ENCODE results near the gene KDM5B. TPM values are rescaled to one million over a fixed set of nuclear protein-coding genes. Genes with fewer than 3 reads are reported as not detected.

KDM5B gene
- total RNA-seq, 2 experiments from 2014 or later = 38.4 to 39.4 TPM

Other genes starting within 250 kb of the KDM5B start
- not detected for gene SYT2, start 98.0 kb downstream of the KDM5B start, total RNA-seq
- under 1 TPM; 0.76 to 0.77 TPM for gene PCAT6, start 2.5 kb upstream of the KDM5B start, total RNA-seq
- gene RABIF, start 80.7 kb upstream of the KDM5B start, total RNA-seq = 10 to 100 TPM in 1 of 2 experiments, 1 to 10 TPM in 1; 9.6 to 10.1 TPM
- gene KLHL12, start 118.8 kb upstream of the KDM5B start, total RNA-seq = 10 to 100 TPM; 35.5 to 38.3 TPM
- gene ADIPOR1, start 149.9 kb upstream of the KDM5B start, total RNA-seq = 10 to 100 TPM; 75.2 to 76.6 TPM
- 10 to 100 TPM; 15.4 to 17.7 TPM for gene CYB5R1, start 158.8 kb upstream of the KDM5B start, total RNA-seq
- gene TMEM183A, start 199.0 kb upstream of the KDM5B start, total RNA-seq = 10 to 100 TPM; 68.1 to 76.5 TPM
- 10 to 100 TPM; 16.7 to 21.4 TPM for gene PPFIA4, start 218.1 kb upstream of the KDM5B start, total RNA-seq

All from activated CD4-positive, alpha-beta memory T cell treated with anti-CD3 and anti-CD28 coated beads for 36 hours (primary cell).